Smooth muscle cell of the brain vasculature (primary cell): ENCODE data around the gene PLPPR3.
A peak's percentile ranks its signal among the peaks of the same experiment; 100 is the strongest.
"Not testable (repeated sequence)": the region's sequence is repeated elsewhere in the genome, so short reads cannot be mapped to it uniquely, and the experiment has no call there.

Source experiments
- DNase-seq: peaks from one replicate; pipeline ENCODE4 v3.0.0-alpha.2; 2012; ENCODE audit warnings: low read depth, low spot score

Gene PLPPR3

GRCh38 chr19:854549-854948, 32.8 kb upstream of the PLPPR3 start:
- DNase-seq = no peak

- not testable (repeated sequence) for DNase-seq
Observed at GRCh38 chr19:853614-854220, 32.0 kb upstream of the PLPPR3 start.

- no peak for DNase-seq
Observed at GRCh38 chr19:853014-853585, 31.3 kb upstream of the PLPPR3 start.

GRCh38 chr19:852136-853013, 30.6 kb upstream of the PLPPR3 start, which contains the start of gene ELANE:
Gene ELANE (plus strand): TSS chr19:852303. CDS start chr19:852329, 26 bp downstream.
- no peak for DNase-seq

- DNase-seq = no peak
Observed at GRCh38 chr19:850979-851335, 29.2 kb upstream of the PLPPR3 start.

GRCh38 chr19:850221-850978, 28.6 kb upstream of the PLPPR3 start:
- DNase-seq = peak; percentile 89

- DNase-seq = not testable (repeated sequence)
Observed at GRCh38 chr19:849195-849594, 27.4 kb upstream of the PLPPR3 start.

GRCh38 chr19:848386-848921, 26.7 kb upstream of the PLPPR3 start:
- DNase-seq = no peak

GRCh38 chr19:845707-846521, 24.2 kb upstream of the PLPPR3 start:
- no peak for DNase-seq

GRCh38 chr19:844546-844971, 22.8 kb upstream of the PLPPR3 start:
- DNase-seq = no peak

- DNase-seq = no peak
Observed at GRCh38 chr19:843836-844545, 22.2 kb upstream of the PLPPR3 start.

GRCh38 chr19:843180-843835, 21.6 kb upstream of the PLPPR3 start:
- no peak for DNase-seq

GRCh38 chr19:842802-843179, 21.0 kb upstream of the PLPPR3 start:
- not testable (repeated sequence) for DNase-seq

- DNase-seq = no peak
Observed at GRCh38 chr19:840519-841206, 18.9 kb upstream of the PLPPR3 start, which contains the start of gene PRTN3. Gene PRTN3 (plus strand): TSS chr19:840999. CDS start chr19:841009, 10 bp downstream.

GRCh38 chr19:835210-835810, 13.6 kb upstream of the PLPPR3 start:
- DNase-seq = no peak

- no peak for DNase-seq
Observed at GRCh38 chr19:834216-834615, 12.5 kb upstream of the PLPPR3 start.

- no peak for DNase-seq
Observed at GRCh38 chr19:831407-832369, 9.9 kb upstream of the PLPPR3 start.
